Small intestine (tissue), 7 donors: ENCODE results near the gene DKC1. TPM values are rescaled to one million over a fixed set of nuclear protein-coding genes. Genes with fewer than 3 reads are reported as not detected.

Experiments
- DNase-seq, 2 donors: peaks; one replicate each; pipeline versions ENCODE4 v3.0.0 to v3.0.0-alpha.2; 2013
- FAIRE-seq: peaks from 2 replicates; lab custom pipeline; 2012; peaks lifted over from hg19 to GRCh38; lab: Jason Lieb, UNC
- H3K27ac ChIP-seq, 3 donors: one replicate each; pipeline ENCODE4 v1.5.1; 2013; ENCODE audit warnings: low read length in 2 of 3, mild to moderate bottlenecking in 2 of 3, control low read depth in 1 of 3, inconsistent platforms in 1 of 3, low read depth in 1 of 3, moderate library complexity in 1 of 3
- H3K27me3 ChIP-seq, 3 donors: one replicate each; pipeline ENCODE4 v1.6.1; 2013; ENCODE audit warnings: low read length in 3 of 3, inconsistent platforms in 1 of 3; ENCODE audit not compliant: control insufficient read depth in 3 of 3, insufficient read depth in 3 of 3
- H3K36me3 ChIP-seq, 3 donors: one replicate each; pipeline ENCODE4 v1.6.1; 2013; ENCODE audit warnings: low read length in 3 of 3, inconsistent platforms in 1 of 3, low read depth in 1 of 3, mild to moderate bottlenecking in 1 of 3, moderate library complexity in 1 of 3; ENCODE audit not compliant: control insufficient read depth in 3 of 3, insufficient read depth in 2 of 3
- H3K4me1 ChIP-seq, 3 donors: one replicate each; pipeline ENCODE4 v1.6.1; 2013; ENCODE audit warnings: low read length in 2 of 3, inconsistent platforms in 1 of 3, low read depth in 1 of 3, mild to moderate bottlenecking in 1 of 3, moderate library complexity in 1 of 3; ENCODE audit not compliant: control insufficient read depth in 3 of 3, insufficient read depth in 2 of 3
- H3K4me3 ChIP-seq, 3 donors: one replicate each; pipeline ENCODE4 v1.5.1; 2013; ENCODE audit warnings: low read length in 3 of 3, control low read depth in 1 of 3, inconsistent platforms in 1 of 3, low read depth in 1 of 3, mild to moderate bottlenecking in 1 of 3, moderate library complexity in 1 of 3
- H3K9me3 ChIP-seq, 2 donors: one replicate each; pipeline ENCODE4 v1.6.1; 2013; ENCODE audit warnings: low read depth in 1 of 2, low read length in 1 of 2; ENCODE audit not compliant: control insufficient read depth in 2 of 2, insufficient read depth in 1 of 2
- WGBS, 3 donors: extraction: QIAGEN DNeasy Blood & Tissue Kit; methylation state at CpG; one replicate each; pipeline ENCODE4 v1.1.7; 2013; 5-methylcytosine and 5-hydroxymethylcytosine counted together
- polyA plus RNA-seq, 4 donors: library from polyadenylated mRNA; stranded (reverse) in 3 of 4; unstranded in 1 of 4; fragments of 200-250 nt in 3 of 4; fragments of 120-200 nt in 1 of 4; gene quantifications; one replicate each; pipeline versions ENCODE4 v1.2.1 to v1.2.3, GENCODE V29; 2013
- donor health status: healthy with polysubstance abuse.
- donor health status: control.
- donor health status: control.
- donor health status: Bipolar disorder and iron deficiency.
- donor health status: healthy.

DKC1 gene
- polyA plus RNA-seq, 4 donors = 12.5 to 56.0 (median 32.5) TPM

GRCh38 chrX:154739952-154740465 lies 22.7 kb upstream of the DKC1 start:
- Histone ChIP-seq H3K27ac (no peak overlapping the region), H3K4me3 (no peak overlapping the region), H3K4me1 (peaks cover 0 to 4% (median 0%) of the 10 kb centered on the region in 3 donors), H3K9me3 (no peaks in the 10 kb centered on the region), H3K27me3 (peaks cover 0 to 2% (median 0%) of the 10 kb centered on the region in 3 donors), H3K36me3 (no peaks in the 10 kb centered on the region)
- 66 to 86% (median 72%) methylated on average over 2 of the region's 2 CpGs for WGBS, 3 donors
- FAIRE-seq (peak; percentile 39), DNase-seq (no peak)

- DNase-seq (no peak), FAIRE-seq (no peak)
- no peaks in the 10 kb centered on the region for H3K9me3 ChIP-seq
- H3K36me3 ChIP-seq = no peaks in the 10 kb centered on the region
- no peaks in the 10 kb centered on the region for H3K4me1 ChIP-seq
- no peaks in the 10 kb centered on the region for H3K27me3 ChIP-seq
- no peak overlapping the region for H3K4me3 ChIP-seq
- H3K27ac ChIP-seq = no peak overlapping the region
Measured at GRCh38 chrX:154742613-154743012, 20.1 kb upstream of the DKC1 start.

- Histone ChIP-seq H3K36me3 (no peaks in the 10 kb centered on the region), H3K27me3 (peaks cover 0 to 35% (median 0%) of the 10 kb centered on the region in 3 donors), H3K4me3 (no peak overlapping the region), H3K9me3 (no peaks in the 10 kb centered on the region), H3K27ac (no peak overlapping the region), H3K4me1 (no peaks in the 10 kb centered on the region)
- peak; percentile 30 for FAIRE-seq
- WGBS, 3 donors = 22 to 26% (median 24%) methylated on average over 11 of the region's 11 CpGs
- DNase-seq = peak; percentile 60 to 62
Measured at GRCh38 chrX:154748712-154749339, 13.8 kb upstream of the DKC1 start.

- Histone ChIP-seq H3K27me3 (peaks cover 0 to 35% (median 0%) of the 10 kb centered on the region in 3 donors), H3K36me3 (no peaks in the 10 kb centered on the region), H3K4me1 (no peaks in the 10 kb centered on the region), H3K9me3 (no peaks in the 10 kb centered on the region), H3K4me3 (peak overlapping the region in 2 of 3 donors; percentile 39 to 62), H3K27ac (peak overlapping the region in 2 of 3 donors; percentile 38 to 89)
- peak in 1 of 2 donors; percentile 2 for DNase-seq
- WGBS, 3 donors = 17 to 54% (median 46%) methylated on average over 6 of the region's 6 CpGs
- no peak for FAIRE-seq
Measured at GRCh38 chrX:154749856-154750255, 12.8 kb upstream of the DKC1 start.

GRCh38 chrX:154750301-154751202 lies 12.1 kb upstream of the DKC1 start, which contains the start of gene GAB3:
TSS of gene GAB3 (minus strand) at chrX:154751077. CDS start at chrX:154751025, 52 bp downstream.
- no peaks in the 10 kb centered on the region for H3K9me3 ChIP-seq
- peaks cover 0 to 35% (median 0%) of the 10 kb centered on the region in 3 donors for H3K27me3 ChIP-seq
- H3K4me3 ChIP-seq = peak within 1 kb of the TSS; percentile 28 to 62 (median 39)
- WGBS, 3 donors = 0 to 34% (median 20%) methylated on average over 12 to 98 of the region's 98 CpGs
- no peaks in the 10 kb centered on the region for H3K36me3 ChIP-seq
- H3K4me1 ChIP-seq = no peaks in the 10 kb centered on the region
- H3K27ac ChIP-seq = peak within 1 kb of the TSS; percentile 38 to 89 (median 66)
- FAIRE-seq = no peak
- peak; percentile 25 to 43 for DNase-seq

- Histone ChIP-seq H3K27ac (peak overlapping the region in 1 of 3 donors; percentile 89), H3K4me1 (no peaks in the 10 kb centered on the region), H3K27me3 (peaks cover 0 to 35% (median 0%) of the 10 kb centered on the region in 3 donors), H3K9me3 (no peaks in the 10 kb centered on the region), H3K4me3 (peak overlapping the region in 2 of 3 donors; percentile 28 to 62), H3K36me3 (no peaks in the 10 kb centered on the region)
- FAIRE-seq (no peak), DNase-seq (no peak)
- WGBS, 3 donors = 11 to 36% (median 28%) methylated on average over 7 to 15 of the region's 20 CpGs
Measured at GRCh38 chrX:154751203-154751668, 11.4 kb upstream of the DKC1 start.

GRCh38 chrX:154751669-154752271 lies 10.9 kb upstream of the DKC1 start:
- DNase-seq (no peak), FAIRE-seq (no peak)
- H3K36me3 ChIP-seq = no peaks in the 10 kb centered on the region
- peaks cover 0 to 35% (median 0%) of the 10 kb centered on the region in 3 donors for H3K27me3 ChIP-seq
- H3K9me3 ChIP-seq = no peaks in the 10 kb centered on the region
- H3K27ac ChIP-seq = no peak overlapping the region
- H3K4me3 ChIP-seq = no peak overlapping the region
- no peaks in the 10 kb centered on the region for H3K4me1 ChIP-seq
- WGBS, 3 donors = 34 to 56% (median 55%) methylated on average over 9 of the region's 9 CpGs

- no peaks in the 10 kb centered on the region for H3K9me3 ChIP-seq
- H3K27me3 ChIP-seq = no peaks in the 10 kb centered on the region
- FAIRE-seq = no peak
- no peak overlapping the region for H3K4me3 ChIP-seq
- 72 to 91% (median 88%) methylated on average over 4 of the region's 4 CpGs for WGBS, 3 donors
- no peak for DNase-seq
- H3K36me3 ChIP-seq = no peaks in the 10 kb centered on the region
- no peak overlapping the region for H3K27ac ChIP-seq
- H3K4me1 ChIP-seq = no peaks in the 10 kb centered on the region
Measured at GRCh38 chrX:154758696-154759095, 4.0 kb upstream of the DKC1 start.
